Right forelimb (tissue), 1 donor: Measurements from ENCODE around the gene RAB27A.
"Not testable (repeated sequence)": the region's sequence is repeated elsewhere in the genome, so short reads cannot be mapped to it uniquely, and the experiment has no call there.

Source experiments
- DNase-seq: peaks from one replicate; pipeline ENCODE4 v3.0.0-alpha.2; 2018

Gene RAB27A

DNA sequence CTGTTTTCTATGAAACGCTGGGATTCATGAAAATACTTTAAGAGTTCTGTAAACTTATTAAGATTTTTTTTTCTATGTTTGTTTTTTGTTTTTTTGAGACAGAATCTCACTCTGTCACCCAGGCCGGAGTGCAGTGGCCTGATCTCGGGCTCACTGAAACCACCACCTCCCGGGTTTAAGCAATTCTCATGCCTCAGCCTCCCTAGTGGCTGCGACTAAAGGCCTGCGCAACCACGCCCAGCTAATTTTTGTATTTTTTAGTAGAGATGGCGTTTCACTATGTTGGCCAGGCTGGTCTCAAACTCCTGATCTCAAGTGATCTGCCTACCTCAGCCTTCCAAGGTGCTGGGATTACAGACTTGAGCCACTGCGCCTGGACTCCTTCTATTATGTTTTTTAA, 39.7 kb downstream of the RAB27A start:
- not testable (repeated sequence) for DNase-seq

DNA sequence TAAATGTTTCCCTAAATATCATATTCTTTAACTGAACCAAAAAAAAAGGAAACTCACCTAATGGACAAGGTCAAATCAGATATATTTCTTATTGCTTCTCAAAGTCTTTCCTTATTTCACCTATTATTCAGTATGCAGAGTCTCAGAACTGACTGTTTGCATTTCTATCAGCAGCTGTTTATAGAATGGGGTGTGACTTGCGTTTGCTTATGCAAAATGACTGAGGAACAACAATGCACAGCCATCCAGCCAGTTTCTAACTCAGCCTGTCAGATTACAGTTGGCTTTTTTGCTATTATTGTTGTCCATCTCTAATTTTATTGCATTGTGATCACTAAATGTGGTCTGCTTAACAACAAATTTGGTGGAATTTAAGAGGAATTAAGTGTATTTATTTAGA, 40.7 kb downstream of the RAB27A start:
- DNase-seq = no peak

DNA sequence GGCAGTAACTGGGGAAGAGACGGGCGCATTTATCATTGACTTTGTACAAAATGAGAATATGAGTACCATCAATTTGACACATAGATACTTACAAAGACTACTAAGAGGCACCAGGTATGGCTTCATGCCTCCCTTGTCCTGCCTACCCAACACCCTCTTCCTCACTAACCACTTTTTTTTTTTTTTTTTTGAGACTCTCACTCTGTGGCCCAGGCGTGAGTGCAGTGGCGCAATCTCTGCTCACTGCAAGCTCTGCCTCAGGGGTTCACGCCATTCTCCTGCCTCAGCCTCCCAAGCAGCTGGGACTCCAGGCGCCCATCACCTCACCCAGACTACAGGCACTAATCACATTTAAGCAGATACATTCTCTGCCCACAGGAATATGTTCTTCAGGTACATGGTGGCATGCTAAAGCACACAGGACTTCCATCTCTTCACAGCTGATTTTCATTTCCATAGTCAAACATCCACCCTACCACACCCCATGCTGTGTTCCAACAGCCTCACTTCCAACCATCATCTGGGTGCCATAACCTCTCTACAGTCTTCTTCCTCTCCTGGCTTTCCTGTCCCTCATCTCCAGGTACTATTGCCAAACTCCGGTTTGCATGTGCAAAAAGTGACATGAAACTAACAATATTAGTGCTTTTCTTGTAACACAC, 41.7 kb downstream of the RAB27A start:
- no peak for DNase-seq

DNA sequence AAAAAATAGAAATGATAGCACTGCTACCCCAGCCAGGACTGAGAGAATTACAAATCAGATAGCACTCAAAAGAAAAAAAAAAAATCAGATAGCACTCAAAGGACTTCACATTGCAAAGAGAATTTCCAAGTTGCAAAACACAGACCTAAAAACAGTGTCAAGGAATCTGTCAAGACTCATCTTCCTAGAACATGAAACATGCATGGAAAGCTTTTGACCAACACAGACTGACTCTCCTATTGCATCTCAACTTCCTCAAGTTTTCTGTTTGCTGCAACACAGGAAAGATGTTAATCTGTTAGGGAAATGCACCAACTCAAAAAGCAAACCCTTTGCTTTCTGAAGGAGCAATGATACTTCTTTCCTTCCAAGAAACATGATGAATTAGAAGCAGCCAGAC, 42.3 kb downstream of the RAB27A start:
- no peak for DNase-seq

DNA sequence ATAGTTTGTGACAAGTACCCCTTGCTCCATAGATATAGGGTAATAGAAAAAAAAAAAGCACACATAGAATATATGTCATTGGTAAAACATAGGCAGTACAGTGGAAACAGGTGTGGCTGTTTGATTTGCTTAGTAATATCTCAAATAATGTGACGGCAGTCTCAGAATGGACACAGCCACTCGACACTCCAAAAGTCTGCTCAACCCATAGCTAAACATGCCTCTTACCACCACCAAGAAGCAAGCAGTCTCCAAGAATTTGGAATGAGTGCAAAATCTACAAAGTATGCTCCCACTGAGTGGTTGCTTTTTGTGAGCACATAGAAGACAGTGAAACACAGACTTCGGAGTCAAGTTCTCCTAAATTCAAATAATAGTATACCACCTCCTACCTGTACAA, 43.0 kb downstream of the RAB27A start:
- no peak for DNase-seq

DNA sequence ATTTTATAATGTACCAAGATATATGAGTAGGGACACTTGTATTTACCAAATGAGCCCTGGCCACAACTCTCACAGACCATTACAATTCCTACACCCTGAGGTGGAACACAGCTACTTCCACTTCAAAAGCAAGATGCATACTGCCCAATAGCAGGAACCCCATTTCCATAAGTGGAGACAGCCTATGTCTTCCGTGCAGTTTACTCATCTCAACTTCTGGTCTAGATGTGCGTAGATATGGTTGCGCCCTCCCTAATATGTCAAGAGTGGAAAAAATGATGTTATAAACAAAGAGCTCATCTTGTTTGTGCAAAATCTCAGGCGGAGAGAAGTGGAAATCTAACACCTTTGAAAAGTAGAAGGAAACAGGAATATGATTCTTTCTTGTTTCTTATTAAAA, 44.6 kb downstream of the RAB27A start:
- DNase-seq = no peak

DNA sequence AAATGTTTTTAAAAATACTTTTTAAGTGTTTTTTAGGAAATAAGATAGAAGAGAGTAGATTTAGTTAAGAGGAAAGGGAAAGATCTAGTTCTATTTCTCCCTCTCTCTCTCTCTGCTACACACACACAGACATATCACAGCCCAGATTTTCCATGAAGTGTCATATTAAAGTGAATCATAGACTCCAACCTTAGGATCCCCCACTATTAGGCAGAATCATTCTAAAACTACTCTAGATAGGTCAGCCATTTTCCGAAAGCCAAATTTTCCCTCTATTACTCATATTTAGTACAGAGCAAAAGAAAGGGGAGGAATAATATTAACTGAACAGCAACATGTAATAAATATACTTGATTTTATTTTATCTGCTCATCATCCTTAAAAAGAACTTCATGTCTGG, 47.7 kb downstream of the RAB27A start:
- no peak for DNase-seq

DNA sequence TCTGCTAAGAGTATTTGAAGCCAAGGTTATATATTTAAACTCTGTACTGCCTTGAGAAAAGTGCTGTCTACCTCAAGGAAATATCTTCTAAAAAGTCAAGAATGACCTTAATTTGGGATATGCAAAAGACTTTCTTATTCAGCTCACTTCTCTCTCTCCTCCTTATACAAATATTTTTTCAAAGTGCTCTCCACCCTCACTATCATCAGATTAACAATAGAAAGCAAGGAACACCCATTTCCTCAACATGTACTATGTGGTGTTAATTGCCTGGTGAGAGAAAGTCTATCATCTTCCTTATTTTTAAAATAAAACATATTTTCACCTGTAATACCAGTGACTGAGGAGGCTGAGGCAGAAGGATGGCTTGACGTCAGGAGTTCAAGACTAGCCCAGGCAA, 48.4 kb downstream of the RAB27A start:
- no peak for DNase-seq

DNA sequence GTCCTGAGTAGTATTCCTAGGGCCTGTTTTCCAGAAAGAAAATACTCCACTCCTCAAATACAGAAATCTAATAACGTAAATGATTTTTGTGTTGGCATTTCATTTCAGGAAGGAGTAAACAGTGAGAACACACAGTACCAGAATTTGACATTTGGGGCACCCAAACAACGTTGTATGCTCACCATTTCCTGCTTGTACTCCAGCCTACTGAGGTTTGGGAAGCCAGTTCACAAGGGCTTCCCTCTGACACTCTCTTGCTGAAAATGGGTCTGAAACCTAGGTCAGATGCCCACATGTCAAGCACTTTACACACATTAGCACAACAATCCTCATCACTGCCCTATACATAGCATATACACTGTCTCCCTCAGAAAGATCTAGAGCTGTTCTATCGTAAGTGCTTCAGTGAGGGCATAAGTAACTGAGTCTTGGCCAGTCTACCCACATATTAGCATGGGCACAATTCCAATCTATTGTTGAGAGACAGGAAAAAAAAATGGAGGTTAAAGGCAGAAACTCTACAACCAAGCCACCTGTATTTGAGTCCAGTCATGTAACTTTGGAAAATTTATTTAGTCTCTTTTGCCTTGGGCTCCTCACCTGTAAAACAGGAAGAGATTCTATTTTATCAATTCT, 49.4 kb downstream of the RAB27A start:
- no peak for DNase-seq

DNA sequence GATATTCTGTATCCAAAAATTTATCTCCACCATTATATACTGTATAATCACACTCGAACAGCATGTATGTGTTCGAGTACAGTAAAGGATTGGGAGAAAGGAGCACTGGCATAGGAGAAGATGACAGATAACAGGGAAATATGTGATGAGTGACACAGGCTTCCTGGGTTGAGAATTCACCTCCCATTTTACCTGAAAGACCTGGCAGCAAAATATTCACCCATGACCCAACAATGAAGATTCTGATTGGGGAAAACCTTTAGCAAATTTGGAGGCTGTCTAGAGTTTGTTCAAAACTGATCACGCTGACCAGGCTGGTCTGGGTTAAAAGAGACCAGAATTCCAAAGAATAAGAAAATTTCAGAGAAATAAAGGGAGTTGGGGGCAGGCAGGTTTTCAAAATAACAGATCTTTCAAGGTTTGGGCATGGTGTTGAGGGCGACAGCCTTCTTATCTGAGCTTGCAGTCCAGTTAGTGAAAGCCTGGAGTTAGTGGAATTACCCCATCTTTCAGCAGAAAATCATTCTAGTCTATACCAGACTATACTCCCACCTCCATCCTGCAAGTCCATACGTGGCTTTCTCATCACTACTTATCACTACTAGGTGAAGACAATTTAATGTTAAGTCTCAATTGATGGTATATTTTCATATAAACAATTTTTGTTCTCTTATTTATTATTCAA, 50.0 kb downstream of the RAB27A start:
- DNase-seq = no peak

DNA sequence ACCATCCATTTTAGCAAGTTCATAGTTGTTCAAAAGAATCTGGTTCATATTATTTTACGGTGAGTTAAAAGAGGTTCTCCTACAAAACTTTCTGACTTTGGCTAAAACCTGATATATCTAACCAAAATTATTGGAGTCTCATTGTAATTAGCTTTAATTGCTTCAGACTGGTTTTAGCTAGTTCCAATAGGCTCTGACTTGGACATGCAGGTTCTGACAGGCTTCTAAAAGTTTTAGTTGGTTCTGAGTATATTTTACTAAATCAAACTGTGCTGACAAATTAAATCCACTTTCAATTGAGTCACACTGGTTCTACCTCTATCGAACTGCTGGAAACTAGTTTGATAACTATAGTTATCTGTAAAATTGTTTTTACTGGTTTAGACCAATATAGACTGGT, 50.7 kb downstream of the RAB27A start:
- DNase-seq = no peak

DNA sequence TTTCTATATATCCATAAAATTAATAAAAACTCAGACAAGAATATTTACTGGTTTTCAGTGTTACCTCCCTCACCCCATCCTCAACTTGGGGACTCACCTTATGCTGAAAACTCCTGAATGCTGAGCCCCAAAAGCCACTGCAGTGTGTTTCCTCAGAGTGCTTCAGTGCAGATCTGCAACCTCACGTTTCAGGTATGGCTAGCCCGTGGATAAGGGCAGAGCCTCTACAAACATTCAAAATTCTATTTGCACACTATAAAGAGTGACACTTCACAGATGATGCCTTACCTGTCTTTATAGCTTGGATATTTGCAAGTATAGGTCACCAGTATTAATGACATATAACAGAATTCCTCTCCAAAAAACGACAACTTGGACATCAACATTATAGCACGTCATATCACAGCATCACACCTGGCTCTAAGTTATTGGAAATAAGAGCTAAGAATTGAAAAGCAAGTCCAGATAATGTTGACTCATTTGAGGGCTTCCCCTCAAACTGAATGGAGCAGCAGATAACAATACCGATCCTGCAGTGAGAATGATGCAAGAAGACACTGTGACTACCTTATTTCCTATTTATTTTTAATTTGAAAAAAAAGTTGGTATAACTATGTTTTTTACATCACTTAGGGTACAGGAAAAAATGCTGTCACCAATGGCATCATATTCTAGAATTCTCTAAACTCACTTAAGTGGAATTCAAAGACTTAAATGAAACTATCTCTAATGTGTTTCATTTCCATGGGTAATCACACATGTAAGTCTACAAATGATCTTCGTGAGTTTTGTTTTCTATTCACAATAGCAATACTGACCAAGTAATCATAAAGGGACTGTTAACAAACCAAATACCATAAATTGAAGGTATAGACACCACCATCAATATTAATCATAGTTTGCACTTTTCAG, 52.1 kb downstream of the RAB27A start:
- DNase-seq = no peak

DNA sequence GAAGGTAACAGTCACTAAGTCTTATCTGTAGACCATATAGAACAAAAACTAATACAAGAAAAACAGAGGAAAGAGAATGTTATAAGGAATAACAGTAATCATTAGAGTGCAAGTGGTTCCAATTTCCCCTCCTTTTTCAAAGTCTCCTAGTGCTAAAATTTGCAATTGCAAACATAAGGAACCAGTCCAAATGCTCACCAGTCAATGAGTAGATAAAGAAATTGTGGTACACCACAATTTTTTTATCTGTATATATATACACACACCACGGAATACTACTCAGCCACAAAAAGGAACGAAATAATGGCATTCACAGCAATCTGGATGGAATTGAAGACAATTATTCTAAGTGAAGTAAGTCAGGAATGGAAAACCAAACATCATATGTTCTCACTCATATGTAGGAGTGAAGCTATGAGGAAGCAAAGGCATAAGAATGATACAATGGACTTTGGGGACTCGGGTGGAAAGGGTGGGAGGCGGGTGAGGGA, 54.0 kb downstream of the RAB27A start:
- no peak for DNase-seq

DNA sequence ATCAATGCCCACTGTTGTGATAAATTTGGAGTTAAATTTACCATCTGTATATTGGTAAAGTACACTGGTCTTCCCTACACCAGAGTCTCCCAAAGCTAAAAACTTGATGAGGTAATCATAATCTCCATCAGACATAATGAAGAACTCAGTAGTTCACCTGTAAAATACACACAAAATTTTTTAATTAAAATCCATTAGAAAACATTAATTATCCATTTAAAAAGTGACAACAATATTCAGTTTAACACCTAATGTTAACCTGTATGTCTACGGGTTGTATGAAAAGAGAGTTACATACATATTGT, 54.9 kb downstream of the RAB27A start:
- no peak for DNase-seq

DNA sequence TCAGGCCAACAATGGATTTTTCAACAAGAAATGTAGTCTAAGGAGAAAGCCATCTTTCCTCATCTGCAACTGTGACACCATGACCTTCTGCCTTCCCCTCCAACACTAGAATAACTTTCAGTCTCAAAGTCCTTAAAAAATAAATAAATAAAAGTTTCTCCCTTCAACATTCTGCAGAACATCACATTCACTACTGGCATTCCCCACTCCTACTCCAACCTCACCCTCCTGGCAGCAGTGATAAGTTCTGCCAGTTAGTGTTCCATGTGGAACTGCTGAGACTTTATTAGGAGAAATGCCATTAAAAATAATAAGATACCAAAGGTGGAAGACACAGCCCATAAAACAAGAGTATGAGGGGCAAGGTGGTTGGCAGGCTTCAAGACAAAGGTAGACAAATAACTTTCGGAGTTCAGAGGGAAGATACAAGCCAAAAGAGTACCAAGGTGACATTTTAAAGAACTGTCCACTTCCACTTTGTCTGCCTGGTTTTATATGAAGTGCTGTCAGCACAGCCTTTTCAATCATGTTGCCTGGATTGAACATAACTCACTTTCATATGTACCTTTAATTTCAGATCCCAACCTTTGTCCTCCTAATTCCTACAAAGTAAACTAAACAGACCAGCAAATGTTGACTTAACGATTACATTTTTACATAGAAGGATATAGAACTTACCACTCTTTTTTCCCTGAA, 55.4 kb downstream of the RAB27A start:
- no peak for DNase-seq

DNA sequence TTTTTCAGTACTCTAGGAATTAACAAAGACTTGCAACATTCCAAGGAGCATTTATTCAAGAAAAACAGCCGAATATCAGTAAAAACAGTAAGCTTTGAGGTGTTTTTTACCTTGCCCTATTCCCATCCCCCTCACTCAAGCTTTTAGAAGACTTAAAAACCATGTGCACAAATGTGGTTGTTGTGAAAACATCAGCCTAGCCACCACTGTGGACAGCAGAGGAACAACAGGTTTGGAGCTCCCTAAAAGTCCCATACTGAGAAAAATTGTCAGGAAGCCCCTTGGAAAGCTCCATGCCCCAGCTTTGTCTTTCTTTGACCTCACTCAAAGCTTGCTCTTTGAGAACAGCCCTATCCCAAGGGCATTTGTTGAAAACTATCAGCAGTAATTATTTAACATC, 58.2 kb downstream of the RAB27A start:
- DNase-seq = no peak

DNA sequence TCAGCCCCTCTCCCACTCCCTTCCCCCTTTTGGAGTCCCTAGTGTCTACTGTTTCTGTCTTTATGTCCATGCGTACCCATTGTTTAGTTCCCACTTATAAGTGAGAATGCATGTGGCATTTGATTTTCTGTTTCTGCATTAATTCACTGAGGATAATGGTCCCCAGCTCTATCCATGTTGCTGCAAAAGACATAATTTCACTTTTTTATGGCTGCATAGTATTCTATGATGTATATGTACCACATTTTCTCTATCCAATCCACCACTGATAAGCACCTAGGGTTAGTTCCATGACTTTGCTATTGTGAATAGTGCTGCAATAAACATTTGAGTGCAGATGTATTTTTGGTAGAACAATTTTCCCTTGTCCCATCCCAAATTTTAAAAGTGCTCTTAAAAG, 58.7 kb downstream of the RAB27A start:
- no peak for DNase-seq

DNA sequence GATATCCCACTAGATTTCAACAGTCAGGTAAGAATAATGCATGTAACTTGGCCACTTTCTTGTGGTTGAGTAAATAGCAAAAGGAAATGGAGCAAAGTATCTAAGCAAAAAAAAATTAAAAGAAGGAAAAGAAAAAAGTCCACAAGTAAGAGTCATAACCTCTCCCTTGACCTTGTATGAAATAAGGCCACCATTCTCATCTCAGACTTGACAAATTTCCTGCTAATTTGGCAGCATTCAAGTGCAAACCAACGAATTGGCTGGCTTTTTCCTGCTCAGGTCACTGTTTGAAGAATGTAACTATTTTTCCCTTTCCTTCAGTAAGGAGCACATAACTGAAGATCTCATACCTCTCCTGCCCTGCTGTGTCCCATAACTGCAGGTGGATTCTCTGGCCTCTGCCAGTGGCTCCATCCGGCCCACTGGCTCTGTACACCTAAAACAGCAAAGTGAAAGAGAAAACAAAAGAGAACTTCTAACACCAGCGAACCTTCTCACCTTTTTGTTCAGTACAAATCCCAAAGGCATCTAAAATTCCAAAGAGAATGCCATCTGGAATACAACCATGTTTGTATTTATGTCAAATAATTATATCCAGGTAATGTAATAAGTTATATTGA, 59.5 kb downstream of the RAB27A start:
- DNase-seq = no peak

DNA sequence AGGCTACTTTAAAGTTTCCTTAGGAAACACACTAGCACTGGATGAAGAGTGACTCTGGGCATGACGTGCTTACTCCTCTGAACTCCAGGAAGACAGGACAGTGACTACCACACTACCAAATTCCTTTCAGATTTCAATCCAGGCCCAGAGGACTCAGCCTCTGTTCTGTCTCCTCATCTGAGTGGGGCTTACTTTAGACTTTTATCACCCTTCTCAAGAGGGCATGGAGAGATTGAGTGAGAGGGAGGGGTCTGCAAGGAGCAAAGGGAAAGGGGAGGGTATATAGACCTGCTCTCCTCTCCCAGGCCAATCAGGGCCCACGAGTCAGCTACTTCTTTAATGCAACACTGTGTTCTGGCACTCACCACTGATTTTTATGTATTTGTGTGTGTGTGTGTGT, 63.5 kb downstream of the RAB27A start:
- no peak for DNase-seq

DNA sequence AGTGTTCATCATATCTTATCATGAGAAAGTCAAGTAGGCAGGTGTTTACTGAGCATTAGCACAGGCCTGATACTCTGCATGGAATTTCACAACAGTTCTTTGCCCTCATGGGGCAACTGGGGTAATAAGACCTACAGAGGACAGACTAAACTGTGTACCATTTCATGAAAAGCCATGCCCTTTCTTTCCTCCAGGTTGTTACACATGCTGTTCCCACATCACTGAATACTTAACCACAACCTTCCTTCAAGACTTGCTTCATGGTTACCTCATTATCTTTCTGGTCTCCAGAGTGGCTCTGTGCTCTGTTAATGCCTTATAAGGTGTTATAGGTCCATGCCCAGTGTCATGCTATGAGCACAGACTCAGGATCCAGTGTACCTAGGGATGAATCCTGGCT, 64.7 kb downstream of the RAB27A start:
- no peak for DNase-seq

DNA sequence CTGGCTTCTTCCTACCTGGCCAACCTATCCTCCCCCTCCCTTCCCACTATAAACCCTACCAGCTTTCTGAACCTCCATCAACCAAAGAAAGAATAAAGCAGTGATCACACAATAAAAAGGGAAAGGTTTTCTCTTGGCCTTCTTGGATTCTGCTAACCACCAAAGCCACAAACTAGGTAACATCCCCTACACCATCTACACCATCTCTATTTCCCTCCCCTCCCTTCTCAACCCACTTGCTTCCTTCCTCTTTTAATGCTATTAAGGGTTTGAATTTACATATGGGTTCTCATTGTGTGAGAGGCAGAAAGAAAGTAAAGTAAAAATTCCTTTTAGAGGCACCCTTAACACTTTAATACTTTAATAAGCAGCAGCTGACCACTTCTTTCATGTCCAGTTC, 67.0 kb downstream of the RAB27A start:
- no peak for DNase-seq
